GM12878 (cell line): ENCODE data around the gene TMPRSS11A. TPM values are rescaled to one million over a fixed set of nuclear protein-coding genes. Genes with fewer than 3 reads are reported as not detected.

Source experiments
- ATAC-seq: fragments of 200-7000 bp; cut with Tn5 transposase; 3 replicates; pipeline ENCODE4 v1.9.1; 2020; ENCODE audit warnings: mild to moderate bottlenecking, moderate library complexity
- BruUV-seq: library from RNA; stranded (reverse); fragments of 400-500 nt; replicated peaks from 2 replicates; lab custom pipeline; 2021; lab: Mats Ljungman, UMichigan
- CTCF ChIA-PET: fragments of 300-600 bp; sonication (Branson Sonifier 250); formaldehyde crosslinking; extraction: SDS; loops from one replicate; lab custom pipeline; 2021; ENCODE audit warnings: inconsistent platforms; lab: Yijun Ruan, JAX
- POLR2A ChIA-PET: fragments of 350-600 bp; formaldehyde crosslinking; extraction: SDS; loops from one replicate; lab custom pipeline; 2021; ENCODE audit warnings: inconsistent platforms; lab: Charles Lee
- RAD21 ChIA-PET: fragments of 300-600 bp; sonication (Branson Sonifier 250); formaldehyde crosslinking; loops from one replicate; lab custom pipeline; 2023; ENCODE audit warnings: antibody characterized with exemption; ENCODE audit not compliant: unreplicated experiment; lab: Charles Lee
- SMC1A ChIA-PET: fragments of 300-600 bp; sonication (Branson Sonifier 250); formaldehyde crosslinking; loops from one replicate; lab custom pipeline; 2023; ENCODE audit not compliant: unreplicated experiment, uncharacterized antibody; lab: Charles Lee
- DNase-seq: peaks from one replicate; pipeline ENCODE4 v3.0.0-alpha.2; 2011; ENCODE audit warnings: low read depth, low spot score
- FAIRE-seq: peaks from 3 replicates; lab custom pipeline; 2011; peaks lifted over from hg19 to GRCh38; lab: Jason Lieb, UNC
- H2AFZ ChIP-seq: 2 replicates; pipeline ENCODE4 v1.6.0; 2011; ENCODE audit warnings: low read depth, low read length, control low read depth; ENCODE audit not compliant: control insufficient read depth
- H3K27ac ChIP-seq: 2 replicates; pipeline ENCODE4 v1.5.1; 2011; ENCODE audit warnings: control low read depth; ENCODE audit not compliant: control insufficient read depth, insufficient read depth
- H3K27me3 ChIP-seq, 2 experiments: replicated peaks in 1 of 2; 2 replicates each; pipeline versions ENCODE4 v1.6.0 to v1.6.1; 2011; ENCODE audit warnings: low read length in 1 of 2; ENCODE audit not compliant: control insufficient read depth in 2 of 2, insufficient read depth in 2 of 2
- H3K36me3 ChIP-seq, 2 experiments: 2 replicates each; pipeline ENCODE4 v1.5.1; 2011; ENCODE audit warnings: low read length in 1 of 2; ENCODE audit not compliant: control insufficient read depth in 2 of 2, insufficient read depth in 2 of 2
- H3K4me1 ChIP-seq: 2 replicates; pipeline ENCODE4 v1.6.1; 2011; ENCODE audit warnings: mild to moderate bottlenecking, low read length, moderate library complexity, mixed read lengths; ENCODE audit not compliant: control insufficient read depth, insufficient read depth
- H3K4me2 ChIP-seq: 2 replicates; pipeline ENCODE4 v1.6.0; 2011; ENCODE audit warnings: control low read depth; ENCODE audit not compliant: control insufficient read depth, insufficient read depth
- H3K4me3 ChIP-seq: fragments of 200-600 bp; sonication (generic); 2 replicates; pipeline ENCODE4 v1.5.1; 2016
- H3K79me2 ChIP-seq: 2 replicates; pipeline ENCODE4 v1.6.0; 2011; ENCODE audit warnings: low read length; ENCODE audit not compliant: control insufficient read depth, insufficient read depth
- H3K9ac ChIP-seq: 2 replicates; pipeline ENCODE4 v1.8.0; 2011; ENCODE audit warnings: low read length, control low read depth, mixed read lengths; ENCODE audit not compliant: control insufficient read depth, insufficient read depth
- H3K9me3 ChIP-seq: replicated peaks from 3 replicates; pipeline ENCODE4 v1.5.1; 2011; ENCODE audit warnings: mild to moderate bottlenecking, low read length; ENCODE audit not compliant: control insufficient read depth, insufficient read depth
- H4K20me1 ChIP-seq: 2 replicates; pipeline ENCODE4 v1.6.0; 2011; ENCODE audit not compliant: control insufficient read depth, insufficient read depth
- CHD2 ChIP-seq: IDR thresholded peaks from 2 replicates; pipeline ENCODE4 v1.6.1; 2011; ENCODE audit warnings: low read depth, low read length, improper control_type of control experiment, borderline replicate concordance
- MYB ChIP-seq: fragments of 150-350 bp; IDR thresholded peaks from 2 replicates; pipeline ENCODE4 v1.6.1; 2014; ENCODE audit warnings: mild to moderate bottlenecking, low read depth, low read length, borderline replicate concordance
- NR2C2 ChIP-seq: IDR thresholded peaks from 2 replicates; pipeline ENCODE4 v1.6.1; 2011; ENCODE audit warnings: borderline replicate concordance, low read depth; ENCODE audit not compliant: control insufficient read depth, insufficient read length
- POLR2A ChIP-seq: IDR thresholded peaks from 2 replicates; pipeline ENCODE4 v1.6.1; 2011; ENCODE audit warnings: low read depth, mild to moderate bottlenecking, low read length
- RFX5 ChIP-seq: IDR thresholded peaks from 2 replicates; pipeline ENCODE4 v1.6.1; 2011; ENCODE audit warnings: low read depth, low read length, improper control_type of control experiment
- SP1 ChIP-seq: IDR thresholded peaks from one replicate; pipeline ENCODE4 v1.6.1; 2011; ENCODE audit warnings: low read depth, low read length
- TAF1 ChIP-seq: IDR thresholded peaks from 2 replicates; pipeline ENCODE4 v1.6.1; 2011; ENCODE audit warnings: mild to moderate bottlenecking, low read depth, low read length, borderline replicate concordance
- TBL1XR1 ChIP-seq: IDR thresholded peaks from 2 replicates; pipeline ENCODE4 v1.6.1; 2012; ENCODE audit warnings: low read depth, low read length, improper control_type of control experiment
- YBX1 ChIP-seq: fragments of 450-650 bp; IDR thresholded peaks from 2 replicates; pipeline ENCODE4 v1.6.1; 2016; ENCODE audit warnings: antibody characterized with exemption
- ZNF384 ChIP-seq: IDR thresholded peaks from 2 replicates; pipeline ENCODE4 v1.6.1; 2012; ENCODE audit warnings: low read depth, mild to moderate bottlenecking, low read length, improper control_type of control experiment, borderline replicate concordance
- ZNF622 ChIP-seq: fragments of 450-650 bp; IDR thresholded peaks from 2 replicates; pipeline ENCODE4 v1.6.1; 2017; ENCODE audit warnings: mild to moderate bottlenecking, inconsistent platforms
- WGBS: methylation state at CpG from one replicate; pipeline ENCODE4 v1.1.6; 2016; ENCODE audit warnings: low lambda C conversion rate; ENCODE audit not compliant: insufficient replicate concordance, insufficient coverage; ENCODE audit errors: missing lambda C conversion rate; 5-methylcytosine and 5-hydroxymethylcytosine counted together
- in situ Hi-C: fragments of 300-500 bp; cut with MboI; formaldehyde crosslinking; loops from 9 replicates; pipeline ENCODE4 v1.14.3; 2018; ENCODE audit warnings: mixed read lengths
- intact Hi-C: fragments of 100-400 bp; cut with micrococcal nuclease; formaldehyde crosslinking; loops from one replicate; pipeline ENCODE4 v1.14.2; 2022; ENCODE audit not compliant: unreplicated experiment
- polyA plus RNA-seq, 11 experiments: library from polyadenylated mRNA; depleted of rRNA in 4 of 11; unstranded in 6 of 11; stranded (reverse) in 5 of 11; fragments of >200 nt; fragmentation: Nextera tagmentation in 4 of 11; fragmentation: Illumina TruSeq in 1 of 11; extraction: Ambion mirVana in 4 of 11; extraction: Trizol in 1 of 11; gene quantifications; 1 replicate in 1 of 11; 2 replicates in 10 of 11; pipeline versions ENCODE4 v1.2.1 to v1.2.3, GENCODE V29; 2011 to 2016; ENCODE audit warnings: inconsistent platforms in 2 of 11, missing spikeins in 2 of 11, low read depth in 1 of 11
- total RNA-seq, 4 experiments: library from RNA; depleted of rRNA in 3 of 4; stranded (reverse); fragments of >200 nt in 3 of 4; fragmentation: Illumina TruSeq in 1 of 4; extraction: Trizol in 1 of 4; gene quantifications; 2 replicates each; pipeline versions ENCODE4 v1.2.1 to v1.2.3, GENCODE V29; 2013 to 2021
- TF ChIP-seq, protein P1 (sequence below): fragments of 150-350 bp; IDR thresholded peaks from 2 replicates; pipeline ENCODE4 v1.6.1; 2014; ENCODE audit warnings: mild to moderate bottlenecking, low read depth, low read length

TMPRSS11A gene
- total and polyA plus RNA-seq, 10 of the 15 experiments (the other 5 are each of a cell fraction or from before 2014, with no cell fraction given), result 0.02 TPM; not detected in 9

GRCh38 chr4:67897686-67898085 lies 65.6 kb downstream of the TMPRSS11A start:
- H4K20me1 ChIP-seq, result no peaks in the 10 kb centered on the region
- no peak overlapping the region for H3K4me3 ChIP-seq
- no peaks in the 10 kb centered on the region for H3K4me1 ChIP-seq
- CTCF ChIA-PET, result interaction anchor here (1.9 kb wide), 1 partner anchor 13 kb away, joined by 4 read pairs; no protein-coding TSS in a partner anchor
- BruUV-seq, result no TSS peak
- no peak for ATAC-seq
- H2AFZ ChIP-seq, result no peak overlapping the region
- POLR2A ChIA-PET, result interaction anchor here (0.6 kb wide), 1 partner anchor 405 kb away, joined by 3 read pairs; no protein-coding TSS in a partner anchor
- no peaks in the 10 kb centered on the region for H3K79me2 ChIP-seq
- H3K27ac ChIP-seq, result no peak overlapping the region
- no peak for TF ChIP-seq MYB
- TF ChIP-seq, protein P1, sequence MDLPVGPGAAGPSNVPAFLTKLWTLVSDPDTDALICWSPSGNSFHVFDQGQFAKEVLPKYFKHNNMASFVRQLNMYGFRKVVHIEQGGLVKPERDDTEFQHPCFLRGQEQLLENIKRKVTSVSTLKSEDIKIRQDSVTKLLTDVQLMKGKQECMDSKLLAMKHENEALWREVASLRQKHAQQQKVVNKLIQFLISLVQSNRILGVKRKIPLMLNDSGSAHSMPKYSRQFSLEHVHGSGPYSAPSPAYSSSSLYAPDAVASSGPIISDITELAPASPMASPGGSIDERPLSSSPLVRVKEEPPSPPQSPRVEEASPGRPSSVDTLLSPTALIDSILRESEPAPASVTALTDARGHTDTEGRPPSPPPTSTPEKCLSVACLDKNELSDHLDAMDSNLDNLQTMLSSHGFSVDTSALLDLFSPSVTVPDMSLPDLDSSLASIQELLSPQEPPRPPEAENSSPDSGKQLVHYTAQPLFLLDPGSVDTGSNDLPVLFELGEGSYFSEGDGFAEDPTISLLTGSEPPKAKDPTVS, result no peak
- TF ChIP-seq, all 136 proteins: peak for 0
- no peaks in the 10 kb centered on the region for H3K9me3 ChIP-seq
- in situ Hi-C loops (no loop called here), intact Hi-C loops (no loop called here)
- H3K4me2 ChIP-seq, result no peak overlapping the region
- FAIRE-seq (no peak), DNase-seq (no peak)
- SMC1A ChIA-PET, result interaction anchor here (1.8 kb wide), 1 partner anchor 14 kb away, joined by 14 read pairs; no protein-coding TSS in a partner anchor
- no peak overlapping the region for H3K9ac ChIP-seq
- no peaks in the 10 kb centered on the region for H3K36me3 ChIP-seq
- RAD21 ChIA-PET, result no interaction called here
- no peaks in the 10 kb centered on the region for H3K27me3 ChIP-seq

GRCh38 chr4:67896421-67897065 lies 66.8 kb downstream of the TMPRSS11A start:
- no peak for DNase-seq
- TF ChIP-seq YBX1 (no peak), NR2C2 (no peak), CHD2 (no peak), POLR2A (no peak), TAF1 (no peak), RFX5 (no peak), SP1 (no peak), TBL1XR1 (no peak), ZNF622 (no peak), ZNF384 (no peak)
- TF ChIP-seq, all 136 proteins: peak for 0
- in situ Hi-C loops, result no loop called here
- no peaks in the 10 kb centered on the region for H3K79me2 ChIP-seq
- CTCF ChIA-PET, result no interaction called here
- intact Hi-C loops, result no loop called here
- ATAC-seq, result no peak
- H4K20me1 ChIP-seq, result no peaks in the 10 kb centered on the region
- no peaks in the 10 kb centered on the region for H3K4me1 ChIP-seq
- H2AFZ ChIP-seq, result no peak overlapping the region
- H3K27me3 ChIP-seq, result no peaks in the 10 kb centered on the region
- POLR2A ChIA-PET, result no interaction called here
- no peak for FAIRE-seq
- H3K9ac ChIP-seq, result no peak overlapping the region
- H3K4me2 ChIP-seq, result no peak overlapping the region
- WGBS, result 73% methylated on average over 23 of the region's 26 CpGs
- SMC1A ChIA-PET, result interaction anchor here (1.2 kb wide), 1 partner anchor 8 kb away, joined by 3 read pairs; no protein-coding TSS in a partner anchor
- H3K4me3 ChIP-seq, result no peak overlapping the region
- RAD21 ChIA-PET, result no interaction called here
- no TSS peak for BruUV-seq
- H3K27ac ChIP-seq, result no peak overlapping the region
- H3K36me3 ChIP-seq, result no peaks in the 10 kb centered on the region
- H3K9me3 ChIP-seq, result no peaks in the 10 kb centered on the region
